A549 treated with RU486 at 1 μM for 4 hours (cell line): Measurements from ENCODE around the gene POU2F1. TPM values are rescaled to one million over a fixed set of nuclear protein-coding genes. Genes with fewer than 3 reads are reported as not detected.

Experiments used
- total RNA-seq: library from RNA; stranded (reverse); fragments of 200-300 nt; extraction: Qiagen RNA extraction; gene quantifications from 5 replicates; pipeline ENCODE4 v1.2.3, GENCODE V29; 2022; ENCODE audit warnings: low read depth

Gene POU2F1
- 2.9 to 4.7 TPM (median 3.7 TPM) in 5 replicates for total RNA-seq

GRCh38 chr1:167220537-167221125, at the start of gene POU2F1:
Gene POU2F1 (plus strand): TSS chr1:167220886. CDS start chr1:167220898, 12 bp downstream.

Other genes starting within 250 kb of the POU2F1 start
- gene ILDR2, start 245.3 kb upstream of the POU2F1 start, total RNA-seq = 0.02 to 0.05 TPM in 2 of 5 replicates, not detected in the others
- not detected in 5 replicates for gene MAEL, start 231.6 kb upstream of the POU2F1 start, total RNA-seq
- gene GPA33, start 130.5 kb upstream of the POU2F1 start, total RNA-seq = not detected in 5 replicates
- gene STYXL2, start 126.8 kb upstream of the POU2F1 start, total RNA-seq = not detected in 5 replicates